Fibroblast of pulmonary artery (primary cell): ENCODE data around the gene TBC1D24.

Source experiments
- DNase-seq: peaks from one replicate; pipeline ENCODE4 v3.0.0-alpha.2; 2010; ENCODE audit warnings: low read depth
- H3K4me3 ChIP-seq: replicated peaks from 2 replicates; pipeline ENCODE4 v1.5.1; 2011; ENCODE audit warnings: low read depth, mild to moderate bottlenecking, control low read depth, low read length, moderate library complexity
- TF ChIP-seq, protein P1 (sequence below): IDR thresholded peaks from 2 replicates; pipeline ENCODE4 v1.5.1; 2011; ENCODE audit warnings: mild to moderate bottlenecking, control low read depth, low read length, inconsistent platforms; ENCODE audit errors: missing control alignments

Gene TBC1D24

GRCh38 chr16:2513405-2514332 is 38.7 kb downstream of the TBC1D24 start, which contains the start of gene ATP6V0C:
ATP6V0C (plus strand) TSS chr16:2513952; CDS start chr16:2514104, 152 bp downstream.
- peak within 1 kb of the TSS; percentile 59 for H3K4me3 ChIP-seq
- DNase-seq: peak; percentile 86
- TF ChIP-seq, protein P1, sequence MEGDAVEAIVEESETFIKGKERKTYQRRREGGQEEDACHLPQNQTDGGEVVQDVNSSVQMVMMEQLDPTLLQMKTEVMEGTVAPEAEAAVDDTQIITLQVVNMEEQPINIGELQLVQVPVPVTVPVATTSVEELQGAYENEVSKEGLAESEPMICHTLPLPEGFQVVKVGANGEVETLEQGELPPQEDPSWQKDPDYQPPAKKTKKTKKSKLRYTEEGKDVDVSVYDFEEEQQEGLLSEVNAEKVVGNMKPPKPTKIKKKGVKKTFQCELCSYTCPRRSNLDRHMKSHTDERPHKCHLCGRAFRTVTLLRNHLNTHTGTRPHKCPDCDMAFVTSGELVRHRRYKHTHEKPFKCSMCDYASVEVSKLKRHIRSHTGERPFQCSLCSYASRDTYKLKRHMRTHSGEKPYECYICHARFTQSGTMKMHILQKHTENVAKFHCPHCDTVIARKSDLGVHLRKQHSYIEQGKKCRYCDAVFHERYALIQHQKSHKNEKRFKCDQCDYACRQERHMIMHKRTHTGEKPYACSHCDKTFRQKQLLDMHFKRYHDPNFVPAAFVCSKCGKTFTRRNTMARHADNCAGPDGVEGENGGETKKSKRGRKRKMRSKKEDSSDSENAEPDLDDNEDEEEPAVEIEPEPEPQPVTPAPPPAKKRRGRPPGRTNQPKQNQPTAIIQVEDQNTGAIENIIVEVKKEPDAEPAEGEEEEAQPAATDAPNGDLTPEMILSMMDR: no peak

DNA sequence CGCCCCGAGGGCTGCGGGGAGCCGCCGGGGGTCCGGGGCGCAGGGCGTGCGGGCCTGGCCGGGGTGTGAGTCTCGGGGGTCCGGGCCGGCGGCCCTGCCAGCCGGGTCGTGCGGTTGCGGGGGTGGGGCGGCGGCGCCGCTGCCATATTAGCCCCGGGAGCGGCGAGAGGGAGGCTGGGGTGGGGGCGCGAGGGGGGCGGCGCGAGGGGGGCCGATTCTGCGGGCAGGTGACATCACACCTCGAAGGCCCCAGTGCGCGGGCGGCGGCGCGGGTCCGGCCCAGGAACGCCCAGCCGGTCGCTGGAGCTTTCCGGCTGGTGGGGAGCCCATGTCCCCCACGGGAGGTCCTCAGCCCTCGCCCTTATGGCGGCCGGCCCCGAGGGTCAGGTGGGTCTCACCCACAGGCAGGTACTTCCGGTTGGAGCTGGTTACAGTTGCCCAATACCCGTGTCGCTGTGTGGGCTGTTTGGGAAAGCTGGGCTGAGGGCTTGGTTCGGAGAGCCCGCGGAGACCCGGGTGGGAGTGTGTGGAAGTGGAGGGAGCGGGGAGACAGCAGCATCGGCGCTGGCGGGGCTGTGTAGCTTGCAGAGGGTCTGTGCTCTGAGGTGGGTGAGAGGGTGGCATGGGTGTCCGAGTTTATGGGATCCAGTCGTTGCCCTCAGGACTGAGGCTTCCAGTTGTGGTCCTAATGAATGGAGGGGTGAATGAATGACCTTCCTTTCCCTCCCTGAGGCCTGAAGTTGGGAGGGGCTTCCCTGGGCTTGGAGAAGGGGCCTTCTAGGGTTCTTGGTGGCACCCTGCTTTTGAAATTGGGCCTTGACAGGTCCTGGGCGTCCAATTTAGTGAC is 39.6 kb downstream of the TBC1D24 start:
- TF ChIP-seq, protein P1: no peak
- DNase-seq: no peak
- H3K4me3 ChIP-seq: peak overlapping the region; percentile 59

- DNase-seq: no peak
- TF ChIP-seq, protein P1: no peak
- peak overlapping the region; percentile 59 for H3K4me3 ChIP-seq
Observed at GRCh38 chr16:2515180-2515851, 40.4 kb downstream of the TBC1D24 start.

GRCh38 chr16:2516391-2517240 is 41.7 kb downstream of the TBC1D24 start:
- TF ChIP-seq, protein P1: no peak
- peak overlapping the region; percentile 59 for H3K4me3 ChIP-seq
- DNase-seq: no peak

GRCh38 chr16:2517954-2518605 is 43.2 kb downstream of the TBC1D24 start:
- TF ChIP-seq, protein P1: no peak
- DNase-seq: no peak
- no peak overlapping the region for H3K4me3 ChIP-seq
